ENCODE data around the gene TSPAN31. TPM values are rescaled to one million over a fixed set of nuclear protein-coding genes. Genes with fewer than 3 reads are reported as not detected.
A peak's percentile ranks its signal among the peaks of the same experiment; 100 is the strongest.

TSPAN31 gene
- polyA plus RNA-seq, 1 donor (not counting 4 experiments of a cell fraction or from before 2014, with no cell fraction given): 47.7 TPM

GRCh38 chr12:57750561-57751431 is 6.0 kb downstream of the TSPAN31 start:
- H3K27me3 ChIP-seq (ENCODE audit: control insufficient read depth, extremely low read depth, insufficient read depth, low read length): no peaks in the 10 kb centered on the region
- peak overlapping the region; percentile 61 to 90 (median 89) for H3K4me3 ChIP-seq (ENCODE audit: control insufficient read depth in 2 of 3, extremely low read depth in 1 of 3, insufficient read depth in 2 of 3, low read depth in 1 of 3, low read length in 3 of 3)
- no peak overlapping the region for H2AFZ ChIP-seq (ENCODE audit: control insufficient read depth, low read length)
- FAIRE-seq (no peak), DNase-seq (ENCODE audit: low read depth, low spot score) (no peak)
- peak overlapping the region; percentile 90 for H3K27ac ChIP-seq (ENCODE audit: control insufficient read depth, insufficient read depth, low read length)
- peak overlapping the region; percentile 99 for H3K4me2 ChIP-seq (ENCODE audit: control insufficient read depth, extremely low read depth, insufficient read depth, low read depth, low read length)
- no peak for TF ChIP-seq EZH2 (IDR thresholded peaks at IDR 0.05; ENCODE audit: low read length)
- TF ChIP-seq CTCF (optimal IDR thresholded peaks at IDR 0.05 in 1 of 3, IDR thresholded peaks at IDR 0.05 in 1 of 3, conservative IDR thresholded peaks at IDR 0.05 in 1 of 3; ENCODE audit: extremely low read depth in 1 of 3, insufficient read depth in 2 of 3, low read length in 3 of 3): no peak
- no peaks in the 10 kb centered on the region for H3K9me3 ChIP-seq (ENCODE audit: control insufficient read depth, low read depth, low read length)
- H3K9ac ChIP-seq (ENCODE audit: control insufficient read depth, extremely low read depth, insufficient read depth, low read length): peak overlapping the region; percentile 94
- H3K36me3 ChIP-seq (ENCODE audit: control insufficient read depth in 2 of 2, extremely low read depth in 1 of 2, insufficient read depth in 2 of 2, low read length in 2 of 2): peaks cover 11 to 26% of the 10 kb centered on the region in 2 experiments
- no peaks in the 10 kb centered on the region for H4K20me1 ChIP-seq (ENCODE audit: control insufficient read depth, extremely low read depth, insufficient read depth, low read length)
- H3K9me1 ChIP-seq (ENCODE audit: control insufficient read depth, extremely low read depth, insufficient read depth, low read length): no peaks in the 10 kb centered on the region
- peaks cover 24% of the 10 kb centered on the region for H3K79me2 ChIP-seq (ENCODE audit: control insufficient read depth, insufficient read depth, low read length)
- H3K4me1 ChIP-seq (ENCODE audit: control insufficient read depth, extremely low read depth, insufficient read depth, low read length): peaks cover 33% of the 10 kb centered on the region
- dilution Hi-C loops (cut with MboI; ENCODE audit: extremely low pct_ligation_motif_present, low sequenced_read_pairs): no loop called here

GRCh38 chr12:57751432-57751787 is 6.6 kb downstream of the TSPAN31 start:
- H3K4me2 ChIP-seq (ENCODE audit: control insufficient read depth, extremely low read depth, insufficient read depth, low read depth, low read length): peak overlapping the region; percentile 99
- dilution Hi-C loops (cut with MboI; ENCODE audit: extremely low pct_ligation_motif_present, low sequenced_read_pairs): no loop called here
- peaks cover 19% of the 10 kb centered on the region for H3K79me2 ChIP-seq (ENCODE audit: control insufficient read depth, insufficient read depth, low read length)
- no peak for TF ChIP-seq CTCF (optimal IDR thresholded peaks at IDR 0.05 in 1 of 3, IDR thresholded peaks at IDR 0.05 in 1 of 3, conservative IDR thresholded peaks at IDR 0.05 in 1 of 3; ENCODE audit: extremely low read depth in 1 of 3, insufficient read depth in 2 of 3, low read length in 3 of 3)
- no peak for TF ChIP-seq EZH2 (IDR thresholded peaks at IDR 0.05; ENCODE audit: low read length)
- no peaks in the 10 kb centered on the region for H4K20me1 ChIP-seq (ENCODE audit: control insufficient read depth, extremely low read depth, insufficient read depth, low read length)
- H3K36me3 ChIP-seq (ENCODE audit: control insufficient read depth in 2 of 2, extremely low read depth in 1 of 2, insufficient read depth in 2 of 2, low read length in 2 of 2): peaks cover 11 to 26% of the 10 kb centered on the region in 2 experiments
- peak overlapping the region; percentile 61 to 90 (median 89) for H3K4me3 ChIP-seq (ENCODE audit: control insufficient read depth in 2 of 3, extremely low read depth in 1 of 3, insufficient read depth in 2 of 3, low read depth in 1 of 3, low read length in 3 of 3)
- no peaks in the 10 kb centered on the region for H3K9me1 ChIP-seq (ENCODE audit: control insufficient read depth, extremely low read depth, insufficient read depth, low read length)
- no peak for DNase-seq (ENCODE audit: low read depth, low spot score)
- H3K27ac ChIP-seq (ENCODE audit: control insufficient read depth, insufficient read depth, low read length): peak overlapping the region; percentile 90
- peaks cover 35% of the 10 kb centered on the region for H3K4me1 ChIP-seq (ENCODE audit: control insufficient read depth, extremely low read depth, insufficient read depth, low read length)
- no peaks in the 10 kb centered on the region for H3K27me3 ChIP-seq (ENCODE audit: control insufficient read depth, extremely low read depth, insufficient read depth, low read length)
- H2AFZ ChIP-seq (ENCODE audit: control insufficient read depth, low read length): no peak overlapping the region
- no peak for FAIRE-seq
- peak overlapping the region; percentile 94 for H3K9ac ChIP-seq (ENCODE audit: control insufficient read depth, extremely low read depth, insufficient read depth, low read length)
- H3K9me3 ChIP-seq (ENCODE audit: control insufficient read depth, low read depth, low read length): no peaks in the 10 kb centered on the region

Measured in keratinocyte (primary cell).